ENCODE data around the gene BPIFB1.

Gene BPIFB1

DNA sequence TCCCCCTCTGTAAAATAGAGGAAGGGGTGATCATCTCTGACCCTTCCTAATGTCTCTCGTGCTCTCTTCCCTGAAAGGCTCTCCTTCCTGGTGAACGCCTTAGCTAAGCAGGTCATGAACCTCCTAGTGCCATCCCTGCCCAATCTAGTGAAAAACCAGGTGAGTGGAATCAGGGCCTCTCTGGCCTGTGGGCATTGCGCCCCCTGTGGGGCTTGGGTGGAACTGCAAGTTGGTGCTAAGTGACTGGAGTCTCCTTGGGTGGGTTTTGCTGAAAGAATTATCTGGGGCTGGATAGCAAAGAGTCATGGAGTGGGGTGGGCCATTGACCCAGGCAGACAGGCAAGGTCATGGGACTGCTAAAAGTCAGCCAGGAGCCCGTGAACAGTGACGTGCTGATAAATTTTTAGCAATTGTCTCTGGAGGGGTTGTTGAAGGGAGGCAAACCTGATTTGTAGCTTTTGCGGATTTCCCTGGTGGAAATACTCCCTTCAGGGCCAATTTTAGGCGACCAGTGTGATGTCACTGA lies 8.9 kb downstream of the BPIFB1 start:
- DNase-seq (ENCODE audit: low read depth in 4 of 4, low spot score in 1 of 4), result peak; percentile 35 to 57 (median 51)

DNA sequence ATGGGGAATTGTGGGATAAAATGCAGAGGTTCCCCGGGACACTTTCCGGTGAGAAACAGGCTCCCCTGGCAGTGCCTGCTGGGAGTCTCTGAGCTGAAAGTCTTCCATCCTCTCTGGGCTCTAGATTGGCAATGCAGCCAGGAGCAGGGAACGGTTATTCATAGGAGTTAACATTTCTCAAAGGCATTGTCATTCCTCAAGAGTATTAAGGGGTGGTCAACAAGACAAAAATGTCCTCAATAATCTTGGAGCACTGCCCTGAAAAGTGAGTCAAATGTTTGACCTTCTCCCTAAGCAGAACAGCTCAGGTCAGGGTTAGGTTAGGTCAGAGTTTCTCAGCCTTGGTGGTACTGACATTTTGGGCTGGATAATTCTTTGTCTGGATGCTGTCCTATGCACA lies 13.2 kb downstream of the BPIFB1 start:
- DNase-seq (ENCODE audit: low read depth in 4 of 4, low spot score in 1 of 4), result no peak

DNA sequence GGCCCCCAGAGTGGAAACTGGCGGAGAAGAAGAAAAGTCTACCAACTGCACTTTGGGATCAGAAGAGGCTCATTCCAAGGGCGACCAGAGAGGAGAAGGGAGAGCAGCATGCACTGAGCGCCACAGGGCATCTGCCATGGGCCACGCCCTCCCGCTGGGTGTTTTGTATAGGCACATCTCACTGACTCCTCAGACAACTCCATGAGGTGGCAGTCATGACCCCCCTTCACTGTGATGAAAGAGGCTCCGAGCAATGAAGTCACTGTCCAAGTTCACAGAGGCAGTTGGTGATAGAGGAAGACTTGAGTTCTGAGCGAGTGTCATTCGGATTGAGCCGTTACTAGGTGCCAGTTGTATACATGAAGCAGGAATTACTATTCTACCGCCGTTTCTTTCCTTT lies 15.4 kb downstream of the BPIFB1 start:
- no peak for DNase-seq (ENCODE audit: low read depth in 4 of 4, low spot score in 1 of 4)

DNA sequence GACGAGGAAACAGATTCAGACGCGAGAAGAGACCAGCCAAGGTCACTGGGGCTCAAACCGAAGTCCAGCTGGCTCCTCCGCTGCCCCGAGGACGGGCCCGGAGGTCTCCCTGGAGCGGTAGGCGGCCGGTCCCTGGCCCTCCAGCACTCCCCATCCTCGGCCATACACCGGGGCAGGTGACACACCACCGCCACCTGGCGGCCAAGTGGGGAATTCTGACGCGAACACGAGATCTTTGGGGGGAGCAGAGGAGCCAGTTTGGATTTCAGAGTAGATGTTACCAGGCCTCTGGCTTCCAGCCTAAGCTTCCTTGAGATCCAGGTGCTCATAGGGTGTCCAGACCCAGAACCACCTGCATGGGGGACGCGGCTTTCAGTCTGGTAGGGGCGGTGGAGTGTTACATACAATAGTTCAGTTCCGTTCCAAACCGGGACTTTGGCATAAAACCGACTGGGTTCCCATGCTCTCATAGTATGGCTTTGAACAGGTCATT lies 16.1 kb downstream of the BPIFB1 start:
- peak; percentile 40 to 66 (median 59) for DNase-seq (ENCODE audit: low read depth in 4 of 4, low spot score in 1 of 4)

DNA sequence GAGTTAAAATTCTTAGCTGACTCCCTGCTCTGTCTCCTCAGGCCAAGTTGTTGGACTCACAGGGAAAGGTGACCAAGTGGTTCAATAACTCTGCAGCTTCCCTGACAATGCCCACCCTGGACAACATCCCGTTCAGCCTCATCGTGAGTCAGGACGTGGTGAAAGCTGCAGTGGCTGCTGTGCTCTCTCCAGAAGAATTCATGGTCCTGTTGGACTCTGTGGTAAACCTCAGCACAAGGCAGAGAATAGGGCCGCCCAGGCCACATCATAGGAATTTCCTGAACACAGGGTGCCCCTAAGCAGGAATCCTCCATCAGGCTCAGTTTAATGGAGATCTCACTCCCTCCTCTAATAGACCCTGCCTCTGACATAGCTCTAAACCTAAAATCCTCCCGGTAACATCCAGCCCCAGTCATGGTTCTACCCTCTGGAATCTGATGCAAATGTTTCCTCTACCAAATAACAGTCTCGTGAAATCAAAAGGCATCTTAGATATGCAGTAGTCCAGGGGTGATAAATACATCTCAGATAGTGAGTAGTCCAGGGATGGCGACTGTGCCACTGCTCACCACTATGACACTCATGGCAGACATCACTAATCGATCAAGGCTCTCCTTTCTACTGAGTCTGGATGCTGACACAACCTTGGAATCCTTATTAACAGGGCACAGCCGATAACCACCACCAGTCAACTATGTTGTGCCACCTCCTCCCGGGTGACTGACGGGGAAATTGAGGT lies 18.3 kb downstream of the BPIFB1 start:
- no peak for DNase-seq (ENCODE audit: low read depth in 4 of 4, low spot score in 1 of 4)

DNA sequence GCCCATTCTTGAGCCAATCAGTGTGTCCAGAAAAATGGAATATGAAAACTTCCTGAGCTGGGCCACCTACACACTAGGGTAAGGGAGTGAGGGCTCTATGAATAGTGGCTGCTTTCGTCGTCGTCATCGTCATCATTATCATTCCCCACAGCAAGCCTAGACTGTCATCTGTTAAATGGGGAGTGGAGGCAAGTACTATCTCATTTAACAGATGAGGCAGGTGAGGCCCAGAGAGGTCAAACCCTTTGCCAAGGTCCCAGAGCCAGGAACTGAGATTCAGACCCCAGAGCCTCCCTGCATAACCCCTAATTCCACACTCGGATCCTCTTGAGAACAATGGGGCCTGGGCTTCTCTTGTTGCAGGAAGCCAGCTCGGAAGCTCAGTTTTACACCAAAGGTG lies 20.6 kb downstream of the BPIFB1 start:
- DNase-seq (ENCODE audit: low read depth in 4 of 4, low spot score in 1 of 4), result no peak

DNA sequence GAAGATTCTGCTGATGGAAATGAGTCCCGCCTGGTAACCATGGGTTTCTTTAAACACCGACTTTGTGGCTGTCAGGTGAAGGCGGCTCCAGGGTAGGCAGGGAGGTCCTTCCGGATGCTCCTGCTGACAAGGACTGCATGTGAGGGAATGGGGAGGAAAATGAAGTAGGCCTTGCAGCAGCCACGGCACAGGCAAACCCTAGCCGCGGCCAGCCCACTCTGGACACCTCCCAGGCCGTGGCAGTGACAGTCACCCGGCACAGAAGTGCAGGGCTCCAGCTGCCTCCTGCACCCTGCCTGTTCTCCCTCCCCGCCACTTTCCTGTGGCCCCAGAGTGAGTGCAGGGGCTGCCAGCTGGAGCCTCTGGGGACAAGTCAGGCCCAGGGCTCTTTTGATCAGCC lies 21.0 kb downstream of the BPIFB1 start:
- no peak for DNase-seq (ENCODE audit: low read depth in 4 of 4, low spot score in 1 of 4)

DNA sequence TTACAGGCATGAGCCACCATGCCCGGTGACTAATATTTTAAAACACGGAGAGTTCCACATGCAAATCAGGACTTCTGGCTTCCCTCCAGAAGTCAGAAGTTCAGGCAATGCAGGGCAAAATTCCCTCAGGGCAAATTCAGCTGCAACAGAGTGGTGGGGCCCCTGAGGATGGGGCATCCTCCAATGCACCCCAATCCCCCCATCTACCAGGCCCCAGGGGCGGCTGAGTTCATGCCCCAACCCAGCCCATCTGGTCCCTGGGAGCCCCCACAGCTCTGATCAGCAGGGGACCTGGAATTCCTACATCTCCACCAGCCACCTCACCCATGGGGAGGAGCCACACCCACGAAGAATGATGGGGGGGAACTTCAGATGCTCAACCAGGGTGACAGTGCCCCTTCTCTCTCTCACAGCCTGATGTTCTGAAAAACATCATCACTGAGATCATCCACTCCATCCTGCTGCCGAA lies 22.6 kb downstream of the BPIFB1 start:
- DNase-seq (ENCODE audit: low read depth in 4 of 4, low spot score in 1 of 4), result no peak

DNA sequence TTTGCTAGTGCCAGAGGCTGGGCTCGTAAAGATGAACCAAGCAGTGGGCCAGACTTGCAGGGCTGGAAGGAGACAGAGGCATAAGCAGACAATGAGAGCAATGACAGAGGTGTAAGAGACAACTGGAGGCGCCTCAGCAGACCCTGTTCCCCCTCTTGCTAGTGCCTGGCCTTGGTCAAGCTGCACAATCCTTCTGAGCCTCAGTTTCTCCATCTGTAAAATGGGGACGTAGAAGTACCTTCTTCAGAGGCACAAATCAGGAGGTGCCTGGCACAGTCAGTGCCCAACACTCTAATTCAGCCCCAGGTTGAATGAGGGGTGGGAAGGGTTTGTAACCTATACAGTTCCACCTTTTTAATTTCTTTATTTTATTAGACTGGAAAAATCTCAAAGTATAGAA lies 23.2 kb downstream of the BPIFB1 start:
- DNase-seq (ENCODE audit: low read depth in 4 of 4, low spot score in 1 of 4), result no peak

DNA sequence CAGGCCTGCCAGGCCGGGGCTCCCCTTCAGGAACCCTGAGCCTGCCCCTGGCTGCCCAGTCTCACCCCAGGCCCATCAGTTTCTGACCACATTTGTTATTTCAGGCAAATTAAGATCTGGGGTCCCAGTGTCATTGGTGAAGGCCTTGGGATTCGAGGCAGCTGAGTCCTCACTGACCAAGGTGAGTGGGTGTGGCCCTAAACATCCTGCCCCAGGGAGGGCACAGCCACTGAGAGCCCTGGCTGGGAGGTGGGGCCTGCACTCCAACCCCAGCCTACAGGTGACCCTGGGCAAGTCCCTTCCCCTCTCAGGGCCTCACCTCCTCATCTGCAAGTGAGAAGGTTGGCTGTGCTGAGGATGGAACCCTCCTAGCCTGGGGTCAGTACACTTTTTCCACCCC lies 23.8 kb downstream of the BPIFB1 start:
- no peak for DNase-seq (ENCODE audit: low read depth in 4 of 4, low spot score in 1 of 4)

DNA sequence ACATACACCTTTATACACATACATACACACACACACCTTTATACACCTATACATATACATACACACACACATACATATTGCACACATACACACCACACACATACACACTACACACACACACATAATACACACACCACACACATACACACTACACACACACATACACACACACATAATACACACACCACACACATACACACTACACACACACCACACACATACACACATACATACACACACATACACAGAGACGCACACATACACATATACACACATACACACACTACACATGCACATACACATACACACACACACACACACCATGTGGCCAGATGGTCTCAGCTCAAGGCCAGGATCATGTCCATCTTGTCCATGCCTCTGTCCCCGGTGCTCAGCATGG lies 25.7 kb downstream of the BPIFB1 start:
- DNase-seq (ENCODE audit: low read depth in 4 of 4, low spot score in 1 of 4), result no peak

DNA sequence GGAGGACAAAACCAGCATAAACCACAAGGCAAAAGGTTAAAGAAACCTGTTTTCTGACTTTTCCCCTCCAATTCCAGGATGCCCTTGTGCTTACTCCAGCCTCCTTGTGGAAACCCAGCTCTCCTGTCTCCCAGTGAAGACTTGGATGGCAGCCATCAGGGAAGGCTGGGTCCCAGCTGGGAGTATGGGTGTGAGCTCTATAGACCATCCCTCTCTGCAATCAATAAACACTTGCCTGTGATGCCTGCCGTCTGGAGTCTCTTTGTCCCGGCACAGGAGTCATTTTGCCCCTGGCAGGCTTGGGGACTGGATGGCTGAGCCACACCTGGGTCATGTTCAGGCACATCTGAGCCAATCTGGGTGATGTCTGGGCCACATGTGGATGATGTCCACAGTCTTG lies 26.6 kb downstream of the BPIFB1 start:
- no peak for DNase-seq (ENCODE audit: low read depth in 4 of 4, low spot score in 1 of 4)

DNA sequence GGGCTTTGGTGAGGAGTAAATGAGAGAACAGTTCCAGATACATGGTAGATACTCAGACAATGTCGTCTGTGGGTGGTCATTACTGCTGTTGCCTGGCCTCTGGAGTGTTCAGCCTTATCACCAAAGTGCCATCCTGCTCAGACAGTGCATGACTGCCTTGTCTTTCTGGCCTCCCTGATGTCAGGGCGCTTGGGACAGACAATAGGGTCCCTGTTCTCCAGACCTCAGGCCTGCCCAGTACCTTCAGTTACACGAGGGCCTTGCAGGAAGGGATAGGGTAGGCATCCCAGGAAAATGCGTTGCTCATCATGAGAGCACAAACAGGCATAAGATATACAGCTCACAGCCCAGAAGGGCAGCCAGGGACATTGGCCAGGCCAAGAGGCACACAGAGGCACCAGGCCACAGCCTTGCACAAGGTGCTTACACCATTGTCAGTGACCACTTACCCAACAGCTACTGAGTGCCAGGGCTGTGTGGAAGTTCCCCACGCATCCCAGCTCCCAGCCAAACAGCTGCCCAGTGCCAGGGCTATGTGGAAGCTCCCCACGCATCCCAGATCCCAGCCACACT lies 27.4 kb downstream of the BPIFB1 start:
- DNase-seq (ENCODE audit: low read depth in 4 of 4, low spot score in 1 of 4), result no peak

DNA sequence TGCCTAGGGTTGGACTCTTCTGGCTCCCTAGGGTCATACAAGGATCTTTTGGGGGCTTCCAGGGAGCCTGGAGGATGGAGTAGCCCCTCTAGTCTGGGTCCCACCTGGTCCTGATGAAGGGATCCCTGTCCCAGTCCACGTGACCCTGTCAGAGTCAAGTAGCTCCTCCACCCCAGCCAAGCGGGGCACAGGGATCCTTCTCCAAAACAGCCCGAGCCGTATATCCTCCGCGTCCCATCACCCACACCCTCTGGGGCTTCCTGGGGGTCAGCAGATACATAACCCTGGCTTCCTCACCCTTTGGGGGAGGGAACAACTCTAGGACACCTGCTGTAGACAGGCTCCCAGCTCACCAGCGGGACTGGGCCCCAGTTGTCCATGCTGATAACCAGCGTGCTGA lies 28.0 kb downstream of the BPIFB1 start:
- DNase-seq (ENCODE audit: low read depth in 4 of 4, low spot score in 1 of 4), result no peak

DNA sequence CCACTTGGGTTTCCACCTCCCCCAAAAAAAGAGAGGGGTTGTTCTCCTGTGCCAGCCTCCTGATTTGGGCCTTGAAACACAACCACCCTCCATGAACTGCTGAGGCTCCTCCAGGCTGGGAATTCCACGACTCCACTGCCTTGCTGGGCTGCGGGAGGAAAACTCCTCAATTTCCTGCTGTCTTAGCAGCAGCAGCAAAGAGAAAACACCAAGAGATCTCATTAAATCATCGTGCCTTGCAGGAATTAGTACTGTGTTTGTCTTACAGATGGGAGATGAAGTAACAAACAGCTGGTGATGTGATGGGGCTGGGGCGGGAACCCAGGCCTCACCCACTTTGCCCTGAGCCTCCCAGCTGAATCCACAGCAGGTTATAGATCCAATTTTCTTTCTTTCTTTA lies 29.0 kb downstream of the BPIFB1 start:
- no peak for DNase-seq (ENCODE audit: low read depth in 4 of 4, low spot score in 1 of 4)

DNA sequence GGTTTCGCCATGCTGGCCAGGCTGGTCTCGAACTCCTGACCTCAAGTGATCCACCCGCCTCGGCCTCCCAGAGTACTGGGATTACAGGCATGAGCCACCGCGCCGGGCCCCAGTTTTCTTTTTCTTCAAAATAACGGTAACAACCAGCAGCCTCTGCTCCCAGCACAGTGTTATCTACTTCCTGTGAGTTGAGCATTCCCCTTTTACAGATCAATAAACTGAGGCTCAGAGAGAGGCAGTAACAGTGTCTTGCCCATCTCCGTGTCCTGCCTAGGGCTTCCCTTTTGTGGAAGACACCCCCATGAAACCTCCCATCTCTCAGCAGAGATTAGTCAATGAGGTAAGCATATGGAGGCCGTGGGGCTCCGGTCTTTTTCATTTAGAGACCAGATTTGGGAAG lies 29.6 kb downstream of the BPIFB1 start:
- no peak for DNase-seq (ENCODE audit: low read depth in 4 of 4, low spot score in 1 of 4)

DNA sequence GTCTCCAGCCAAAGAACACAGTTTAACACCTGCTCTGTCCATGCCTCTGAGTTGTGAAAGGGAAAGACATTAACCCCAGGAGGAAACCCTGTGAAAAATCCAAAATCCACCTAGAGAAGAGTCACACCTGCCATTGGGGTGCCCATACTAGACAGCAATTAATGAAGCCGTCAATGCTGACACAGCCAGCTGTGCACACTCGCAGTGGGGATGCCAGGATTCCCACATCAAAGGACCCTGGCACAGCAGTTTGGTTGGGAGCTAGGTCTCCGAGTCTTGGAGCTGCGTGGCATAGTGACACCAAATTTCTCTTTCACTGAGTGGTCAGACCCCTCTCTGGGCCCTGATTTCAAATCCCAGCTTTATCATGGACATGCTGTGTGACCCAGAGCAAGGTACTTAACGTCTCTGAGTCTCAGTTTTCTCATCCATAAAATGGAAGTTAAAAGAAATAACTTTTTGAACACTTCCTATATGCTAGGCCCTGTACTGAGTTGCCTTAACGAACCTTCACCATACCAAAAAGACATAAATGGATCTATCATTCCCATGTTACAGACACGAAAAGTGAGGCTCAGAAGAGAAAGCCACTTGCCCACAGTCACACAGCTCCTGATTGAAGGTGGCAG lies 30.8 kb downstream of the BPIFB1 start:
- no peak for DNase-seq (ENCODE audit: low read depth in 4 of 4, low spot score in 1 of 4)

DNA sequence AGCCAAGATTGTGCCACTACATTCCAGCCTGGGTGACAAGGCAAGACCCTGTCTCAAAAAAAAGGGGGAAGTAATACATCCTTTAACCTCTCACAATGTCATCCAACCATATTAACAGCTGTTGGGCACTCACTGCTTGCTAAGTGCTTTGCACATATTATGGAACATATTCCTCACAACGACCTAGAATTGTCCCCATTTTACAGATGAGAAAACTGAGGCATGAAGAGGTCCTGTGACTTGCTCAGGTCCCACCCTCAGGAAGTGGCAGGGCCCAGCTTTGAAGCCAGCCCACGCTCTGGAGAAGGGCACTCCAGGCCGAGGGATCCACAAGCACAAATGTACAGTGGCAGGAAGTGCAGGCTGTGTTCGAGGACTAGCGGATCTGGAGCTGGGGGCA lies 33.3 kb downstream of the BPIFB1 start:
- no peak for DNase-seq (ENCODE audit: low read depth in 4 of 4, low spot score in 1 of 4)

DNA sequence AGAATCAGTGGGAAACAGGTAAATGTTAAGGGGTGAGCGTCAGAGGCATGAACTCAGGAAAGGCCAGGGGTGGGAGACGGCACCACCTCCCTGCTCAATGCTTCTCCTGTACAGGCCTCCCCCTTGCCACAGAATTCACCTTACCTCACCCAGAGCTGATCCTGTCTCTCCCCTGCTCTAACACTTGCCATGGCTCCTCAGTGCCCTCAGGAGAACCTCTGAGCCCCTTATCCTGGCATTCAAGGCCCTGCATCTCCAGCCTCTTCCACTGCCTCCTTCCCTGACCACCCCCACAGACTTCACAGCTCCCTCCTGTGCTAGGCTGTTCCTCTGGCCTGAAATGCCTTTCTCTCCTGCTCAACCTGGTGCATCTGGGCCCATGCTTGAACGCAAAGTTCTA lies 33.9 kb downstream of the BPIFB1 start:
- no peak for DNase-seq (ENCODE audit: low read depth in 4 of 4, low spot score in 1 of 4)

DNA sequence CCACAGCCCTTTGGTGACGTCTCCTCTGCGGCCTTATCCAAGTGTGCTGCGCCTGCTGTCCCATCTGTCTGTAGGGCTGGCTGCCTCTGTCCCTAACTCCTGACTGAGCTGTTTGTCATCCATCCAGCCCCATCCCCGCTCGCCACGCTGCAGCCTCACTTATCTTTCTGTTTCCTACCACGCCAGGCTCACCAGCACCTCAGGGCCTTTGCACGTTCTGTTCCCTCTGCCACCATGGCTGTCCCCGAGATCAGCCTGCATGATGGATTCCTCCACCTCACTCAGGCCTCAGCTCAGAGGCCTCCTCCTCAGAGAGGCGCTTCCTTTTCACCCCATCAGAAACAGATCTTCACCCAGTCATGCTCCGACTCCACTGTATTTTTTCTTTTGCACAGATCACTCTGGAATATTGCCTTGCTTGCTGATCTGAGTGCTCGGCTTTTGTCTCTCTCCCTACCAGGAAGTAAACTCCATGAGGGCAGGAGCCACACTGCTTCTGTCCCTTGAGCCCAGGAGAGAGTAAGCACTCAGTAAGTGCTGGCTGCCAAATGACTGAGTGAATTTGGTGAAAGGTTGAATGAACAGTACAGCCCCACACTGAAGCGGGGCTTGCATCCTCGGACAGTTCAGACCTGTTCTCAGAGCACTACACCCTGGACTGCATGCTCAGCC lies 34.5 kb downstream of the BPIFB1 start:
- DNase-seq (ENCODE audit: low read depth in 4 of 4, low spot score in 1 of 4), result no peak

DNA sequence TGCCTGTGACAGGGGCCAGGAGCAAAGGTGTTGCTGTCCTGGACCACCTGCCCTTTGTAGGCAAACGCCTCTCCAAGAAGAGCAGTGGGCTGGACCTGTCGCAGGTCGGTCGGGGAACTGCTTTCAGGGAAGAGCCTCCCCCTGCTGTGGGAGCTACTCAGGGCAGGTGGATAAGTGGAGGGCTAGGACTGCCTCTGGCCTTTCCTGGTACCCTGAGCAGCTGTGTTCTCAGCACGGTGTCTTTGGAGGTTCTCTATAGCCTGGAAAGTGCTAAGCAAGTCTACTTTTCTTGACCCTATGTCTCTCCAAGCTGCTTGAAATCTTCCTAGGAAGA lies 35.0 kb downstream of the BPIFB1 start:
- no peak for DNase-seq (ENCODE audit: low read depth in 4 of 4, low spot score in 1 of 4)

DNA sequence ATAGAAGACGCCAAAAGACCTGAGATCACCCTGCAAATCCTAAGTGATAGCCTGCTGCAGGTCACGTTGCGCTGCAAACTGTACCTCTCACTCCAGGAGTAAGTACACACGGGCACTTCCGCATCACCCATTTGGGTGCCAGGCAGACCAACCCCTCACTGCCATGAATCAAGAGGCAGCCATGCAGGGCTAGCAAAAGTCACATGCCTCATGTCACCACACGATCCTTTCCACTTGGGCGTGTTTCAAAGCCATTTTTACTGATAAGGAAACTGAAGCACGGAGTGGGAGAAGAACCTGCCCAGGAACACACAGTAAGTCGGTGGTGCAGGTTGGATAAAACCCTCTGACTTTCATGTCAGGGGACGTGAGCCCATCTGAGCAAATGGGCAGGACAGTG lies 37.0 kb downstream of the BPIFB1 start:
- DNase-seq (ENCODE audit: low read depth in 4 of 4, low spot score in 1 of 4), result no peak

All from stimulated activated CD4-positive, alpha-beta T cell treated with anti-CD3 and anti-CD28 coated beads, Interleukin-1b, Interleukin-23, amount 100 ng/mL, for 24 hours (primary cell).